A549 (cell line): Measurements from ENCODE around the gene ITGA1. TPM values are rescaled to one million over a fixed set of nuclear protein-coding genes. Genes with fewer than 3 reads are reported as not detected.

ENCODE experiments used
- ATAC-seq, 2 experiments: fragments of 200-7000 bp in 1 of 2; fragments of >200 bp in 1 of 2; cut with Nextera tagmentation in 1 of 2; cut with Tn5 transposase in 1 of 2; 3 replicates each; pipeline versions ENCODE4 v1.8.0 to v1.9.1; 2018 to 2020; ENCODE audit warnings: mild to moderate bottlenecking in 1 of 2, moderate library complexity in 1 of 2
- CTCF ChIA-PET: fragments of 300-600 bp; sonication (Branson Sonifier 250); formaldehyde crosslinking; extraction: SDS; loops from one replicate; lab custom pipeline; 2021; ENCODE audit warnings: antibody characterized with exemption, inconsistent platforms; lab: Yijun Ruan, JAX
- POLR2A ChIA-PET: fragments of 350-600 bp; formaldehyde crosslinking; extraction: SDS; loops from one replicate; lab custom pipeline; 2021; ENCODE audit warnings: antibody characterized with exemption, inconsistent platforms; lab: Yijun Ruan, JAX
- DNase-seq, 2 experiments: peaks; one replicate each; pipeline versions ENCODE4 v3.0.0 to v3.0.0-alpha.2; 2011 to 2016; ENCODE audit warnings: low read depth in 1 of 2, low spot score in 1 of 2
- FAIRE-seq: peaks from 2 replicates; lab custom pipeline; 2011; peaks lifted over from hg19 to GRCh38; lab: Jason Lieb, UNC
- H3K27ac ChIP-seq, 2 experiments: fragments of >200 bp; sonication (Bioruptor Twin); formaldehyde crosslinking; 3 replicates each; pipeline ENCODE4 v1.5.1; 2016 to 2017
- H3K4me1 ChIP-seq: fragments of >200 bp; sonication (Bioruptor Twin); formaldehyde crosslinking; 3 replicates; pipeline ENCODE4 v1.6.1; 2016
- H3K4me2 ChIP-seq: fragments of >200 bp; sonication (Bioruptor Twin); formaldehyde crosslinking; 3 replicates; pipeline ENCODE4 v1.6.1; 2016
- H3K4me3 ChIP-seq: fragments of >200 bp; sonication (Bioruptor Twin); formaldehyde crosslinking; 3 replicates; pipeline ENCODE4 v1.5.1; 2016
- H3K9me3 ChIP-seq: fragments of >200 bp; sonication (Bioruptor Twin); formaldehyde crosslinking; 3 replicates; pipeline ENCODE4 v1.6.1; 2016
- BHLHE40 ChIP-seq: IDR thresholded peaks from 2 replicates; pipeline ENCODE4 v1.6.1; 2012; ENCODE audit warnings: low read depth, low read length, inconsistent platforms
- CBX8 ChIP-seq: fragments of 200-600 bp; sonication (generic); IDR thresholded peaks from 2 replicates; pipeline ENCODE4 v1.6.1; 2016
- CEBPB ChIP-seq, 2 experiments: fragments of >200 bp in 1 of 2; sonication (Bioruptor Twin) in 1 of 2; formaldehyde crosslinking in 1 of 2; IDR thresholded peaks; 2 replicates each; pipeline ENCODE4 v1.6.1; 2012 to 2016
- EP300 ChIP-seq, 2 experiments: fragments of >200 bp; sonication (Bioruptor Twin); formaldehyde crosslinking; IDR thresholded peaks; 2 replicates in 1 of 2; 3 replicates in 1 of 2; pipeline ENCODE4 v1.6.1; 2016 to 2017
- FOSB ChIP-seq: fragments of 250-450 bp; sonication (Bioruptor Pico); IDR thresholded peaks from 2 replicates; pipeline ENCODE4 v1.5.0; 2020; ENCODE audit warnings: mild to moderate bottlenecking, moderate library complexity
- FOSL2 ChIP-seq, 2 experiments: fragments of 450-650 bp in 1 of 2; fragments of >200 bp in 1 of 2; sonication (Bioruptor Twin) in 1 of 2; formaldehyde crosslinking; IDR thresholded peaks; 2 replicates each; pipeline versions ENCODE4 v1.5.0 to v1.6.1; 2016 to 2020; ENCODE audit warnings: mild to moderate bottlenecking in 1 of 2, moderate library complexity in 1 of 2
- HDAC2 ChIP-seq: fragments of 200-600 bp; sonication (generic); IDR thresholded peaks from 2 replicates; pipeline ENCODE4 v1.6.1; 2016
- HEYL ChIP-seq: fragments of 250-450 bp; sonication (Bioruptor Pico); IDR thresholded peaks from 2 replicates; pipeline ENCODE4 v1.8.0; 2021; ENCODE audit warnings: mild to moderate bottlenecking, moderate library complexity
- HOXB5 ChIP-seq: fragments of 250-450 bp; sonication (Bioruptor Pico); IDR thresholded peaks from 2 replicates; pipeline ENCODE4 v1.5.0; 2020; ENCODE audit warnings: mild to moderate bottlenecking, moderate library complexity
- JUN ChIP-seq, 2 experiments: fragments of >200 bp; sonication (Bioruptor Twin); formaldehyde crosslinking; IDR thresholded peaks; 2 replicates in 1 of 2; 3 replicates in 1 of 2; pipeline ENCODE4 v1.6.1; 2016 to 2017
- JUNB ChIP-seq: fragments of >200 bp; sonication (Bioruptor Twin); formaldehyde crosslinking; IDR thresholded peaks from 2 replicates; pipeline ENCODE4 v1.6.1; 2016
- KDM5A ChIP-seq: fragments of 200-600 bp; sonication (generic); IDR thresholded peaks from 2 replicates; pipeline ENCODE4 v1.6.1; 2016; ENCODE audit warnings: antibody characterized with exemption, mild to moderate bottlenecking
- MAFK ChIP-seq: fragments of 450-650 bp; IDR thresholded peaks from 2 replicates; pipeline ENCODE4 v1.6.1; 2014; ENCODE audit not compliant: partially characterized antibody
- MAZ ChIP-seq: fragments of 150-350 bp; IDR thresholded peaks from 2 replicates; pipeline ENCODE4 v1.6.1; 2014; ENCODE audit warnings: antibody characterized with exemption, low read depth, low read length, borderline replicate concordance
- MYC ChIP-seq: IDR thresholded peaks from 2 replicates; pipeline ENCODE4 v1.6.1; 2012; ENCODE audit warnings: mild to moderate bottlenecking, inconsistent platforms, low read length, improper control_type of control experiment, borderline replicate concordance
- NFE2L2 ChIP-seq: fragments of 150-350 bp; conservative IDR thresholded peaks from 2 replicates; pipeline ENCODE4 v1.6.1; 2014; ENCODE audit warnings: low read length
- PHF8 ChIP-seq: fragments of 200-600 bp; sonication (generic); IDR thresholded peaks from 2 replicates; pipeline ENCODE4 v1.6.1; 2016; ENCODE audit warnings: low read depth, mild to moderate bottlenecking, antibody characterized with exemption, moderate library complexity, borderline replicate concordance
- RAD21 ChIP-seq, 2 experiments: fragments of >200 bp in 1 of 2; sonication (Bioruptor Twin) in 1 of 2; formaldehyde crosslinking in 1 of 2; IDR thresholded peaks in 1 of 2; conservative IDR thresholded peaks in 1 of 2; 2 replicates in 1 of 2; 3 replicates in 1 of 2; pipeline ENCODE4 v1.6.1; 2012 to 2018; ENCODE audit warnings: inconsistent platforms in 1 of 2
- RARB ChIP-seq: fragments of 250-450 bp; sonication (Bioruptor Pico); IDR thresholded peaks from 2 replicates; pipeline ENCODE4 v1.8.0; 2021; ENCODE audit warnings: mild to moderate bottlenecking, moderate library complexity
- RCOR1 ChIP-seq: fragments of 150-350 bp; IDR thresholded peaks from 2 replicates; pipeline ENCODE4 v1.6.1; 2014; ENCODE audit warnings: antibody characterized with exemption, low read length, low read depth
- SREBF2 ChIP-seq: fragments of 450-650 bp; IDR thresholded peaks from 2 replicates; pipeline ENCODE4 v1.6.1; 2014; ENCODE audit warnings: mild to moderate bottlenecking, moderate library complexity
- ZSCAN20 ChIP-seq: fragments of 250-450 bp; sonication (Bioruptor Pico); IDR thresholded peaks from 2 replicates; pipeline ENCODE4 v1.8.0; 2022; ENCODE audit warnings: mild to moderate bottlenecking, moderate library complexity
- WGBS: methylation state at CpG from one replicate; pipeline ENCODE4 v1.1.6; 2017; ENCODE audit errors: missing lambda C conversion rate; 5-methylcytosine and 5-hydroxymethylcytosine counted together
- polyA plus RNA-seq, 4 experiments: library from polyadenylated mRNA; depleted of rRNA in 3 of 4; stranded (reverse); fragments of >200 nt; fragmentation: RNase III in 1 of 4; extraction: RNeasy Plus Mini Kit Qiagen cat#74134 plus additional on column Dnase treatment in 1 of 4; gene quantifications; 2 replicates in 3 of 4; 3 replicates in 1 of 4; pipeline ENCODE4 v1.2.3, GENCODE V29; 2011 to 2017
- TF ChIP-seq, protein P1 (sequence below): fragments of >200 bp; sonication (Bioruptor Twin); formaldehyde crosslinking; IDR thresholded peaks from 2 replicates; pipeline ENCODE4 v1.6.1; 2016
- TF ChIP-seq, protein P2 (sequence below): fragments of >200 bp; sonication (Bioruptor Twin); formaldehyde crosslinking; IDR thresholded peaks from 3 replicates; pipeline ENCODE4 v1.6.1; 2016
- TF ChIP-seq, protein P3 (sequence below): IDR thresholded peaks from 2 replicates; pipeline ENCODE4 v1.6.1; 2012; ENCODE audit warnings: low read depth, borderline replicate concordance
- TF ChIP-seq, protein P4 (sequence below): fragments of 250-450 bp; sonication (Bioruptor Pico); IDR thresholded peaks from 2 replicates; pipeline ENCODE4 v1.5.0; 2020; ENCODE audit warnings: low read depth, mild to moderate bottlenecking, moderate library complexity
- TF ChIP-seq, protein P5 (sequence below): fragments of >200 bp; sonication (Bioruptor Twin); formaldehyde crosslinking; IDR thresholded peaks from 3 replicates; pipeline ENCODE4 v1.5.1; 2016

Gene ITGA1
- polyA plus RNA-seq, 2 of the 4 experiments (the other 2 are of a cell fraction) = 1.5 to 5.5 TPM

DNA sequence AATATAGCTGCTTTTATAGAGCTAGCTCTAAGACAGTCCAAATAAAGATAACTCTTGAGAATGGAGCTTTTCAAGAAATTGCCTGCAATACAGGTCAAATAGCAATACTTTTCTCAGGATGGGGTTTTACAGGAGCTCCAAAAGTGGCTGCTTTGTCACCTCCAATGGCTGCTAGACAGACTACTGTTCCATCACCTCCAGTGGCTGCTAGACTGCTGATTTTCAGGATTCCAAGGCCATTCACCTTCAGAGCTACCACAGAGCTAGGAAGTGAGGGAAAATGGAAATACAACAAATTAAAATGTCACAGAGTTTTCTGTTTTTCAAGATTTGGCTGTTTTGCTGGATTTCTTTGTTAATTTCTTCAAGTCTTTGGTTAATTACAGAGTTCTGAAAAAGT is 8.5 kb upstream of the ITGA1 start:
- ATAC-seq (no peak), DNase-seq (no peak)
- Histone ChIP-seq H3K9me3 (no peaks in the 10 kb centered on the region), H3K27ac (no peak overlapping the region)
- TF ChIP-seq PHF8 (no peak), RAD21 (conservative IDR thresholded peaks at IDR 0.05 in 1 of 2, IDR thresholded peaks at IDR 0.05 in 1 of 2) (no peak), JUN (IDR thresholded peaks at IDR 0.05) (no peak), HEYL (CRISPR knock-in tag) (no peak), HOXB5 (no peak), KDM5A (no peak), RARB (CRISPR knock-in tag) (no peak), CBX8 (no peak), SREBF2 (no peak), NFE2L2 (no peak), FOSB (CRISPR knock-in tag) (no peak), MAFK (no peak), HDAC2 (no peak)
- TF ChIP-seq, protein P1, sequence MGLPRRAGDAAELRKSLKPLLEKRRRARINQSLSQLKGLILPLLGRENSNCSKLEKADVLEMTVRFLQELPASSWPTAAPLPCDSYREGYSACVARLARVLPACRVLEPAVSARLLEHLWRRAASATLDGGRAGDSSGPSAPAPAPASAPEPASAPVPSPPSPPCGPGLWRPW = no peak
- TF ChIP-seq, protein P2, sequence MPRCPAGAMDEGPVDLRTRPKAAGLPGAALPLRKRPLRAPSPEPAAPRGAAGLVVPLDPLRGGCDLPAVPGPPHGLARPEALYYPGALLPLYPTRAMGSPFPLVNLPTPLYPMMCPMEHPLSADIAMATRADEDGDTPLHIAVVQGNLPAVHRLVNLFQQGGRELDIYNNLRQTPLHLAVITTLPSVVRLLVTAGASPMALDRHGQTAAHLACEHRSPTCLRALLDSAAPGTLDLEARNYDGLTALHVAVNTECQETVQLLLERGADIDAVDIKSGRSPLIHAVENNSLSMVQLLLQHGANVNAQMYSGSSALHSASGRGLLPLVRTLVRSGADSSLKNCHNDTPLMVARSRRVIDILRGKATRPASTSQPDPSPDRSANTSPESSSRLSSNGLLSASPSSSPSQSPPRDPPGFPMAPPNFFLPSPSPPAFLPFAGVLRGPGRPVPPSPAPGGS = no peak
- TF ChIP-seq, protein P3, sequence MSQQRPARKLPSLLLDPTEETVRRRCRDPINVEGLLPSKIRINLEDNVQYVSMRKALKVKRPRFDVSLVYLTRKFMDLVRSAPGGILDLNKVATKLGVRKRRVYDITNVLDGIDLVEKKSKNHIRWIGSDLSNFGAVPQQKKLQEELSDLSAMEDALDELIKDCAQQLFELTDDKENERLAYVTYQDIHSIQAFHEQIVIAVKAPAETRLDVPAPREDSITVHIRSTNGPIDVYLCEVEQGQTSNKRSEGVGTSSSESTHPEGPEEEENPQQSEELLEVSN = no peak
- TF ChIP-seq, all 56 proteins: peak for 0
- ChIA-PET CTCF (interaction anchor here (1.1 to 1.6 kb wide), 2 partner anchors 9 to 136 kb away, joined by 3 to 4 read pairs; partner anchors contain the start of genes ITGA1 and PELO), POLR2A (no interaction called here)
- Histone ChIP-seq H3K4me1 (peaks cover 12% of the 10 kb centered on the region; the same call in 2 of the 3 replicates), H3K4me3 (no peak overlapping the region), H3K4me2 (no peak overlapping the region)
- FAIRE-seq = no peak

DNA sequence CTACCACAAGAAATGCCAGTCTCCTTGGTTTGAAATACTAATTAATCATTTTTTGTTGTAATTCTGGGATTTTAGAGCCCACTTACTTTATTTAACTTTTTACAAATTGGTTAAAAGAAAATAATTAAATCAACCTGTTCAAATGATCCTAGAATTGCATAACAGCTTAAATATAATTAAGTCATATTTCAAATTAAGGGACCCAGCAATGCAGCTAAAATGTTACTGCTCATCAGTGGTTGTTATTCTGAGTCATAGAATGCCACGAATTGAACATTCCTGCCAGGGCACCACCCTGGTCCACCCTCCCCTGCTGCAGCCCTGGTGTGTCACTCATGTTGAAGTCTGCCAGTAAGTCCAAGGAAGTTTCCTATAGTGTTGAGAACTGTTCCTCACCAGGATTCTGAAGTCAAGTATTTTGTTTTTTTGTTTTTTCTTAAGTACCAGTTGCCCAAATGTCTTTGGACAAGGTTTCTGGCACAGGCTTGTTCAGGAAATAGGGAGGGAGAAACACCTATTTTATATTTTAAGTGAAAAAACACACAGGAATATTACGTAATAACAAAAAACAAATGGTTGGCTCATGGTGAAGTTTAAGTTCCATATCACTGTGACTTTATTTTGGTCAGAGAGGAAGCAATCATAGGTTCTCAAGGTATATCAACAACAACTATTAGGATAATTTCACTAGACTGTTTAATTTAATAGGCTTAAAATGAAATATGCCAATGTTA is 4.3 kb upstream of the ITGA1 start:
- H3K4me2 ChIP-seq = peak overlapping the region; percentile 4; the same call in 2 of the 3 replicates
- TF ChIP-seq CEBPB (IDR thresholded peaks at IDR 0.05) (peak; percentile 10; a peak in 1 of 4 replicates), EP300 (IDR thresholded peaks at IDR 0.05) (no peak), MYC (no peak)
- POLR2A ChIA-PET = no interaction called here
- no peak for ATAC-seq
- FAIRE-seq = no peak
- CTCF ChIA-PET = no interaction called here
- H3K27ac ChIP-seq = no peak overlapping the region
- peaks cover 25% of the 10 kb centered on the region for H3K4me1 ChIP-seq
- no peak for DNase-seq
- H3K4me3 ChIP-seq = no peak overlapping the region
- H3K9me3 ChIP-seq = no peaks in the 10 kb centered on the region
- WGBS = 40% methylated on average over 2 of the region's 2 CpGs

DNA sequence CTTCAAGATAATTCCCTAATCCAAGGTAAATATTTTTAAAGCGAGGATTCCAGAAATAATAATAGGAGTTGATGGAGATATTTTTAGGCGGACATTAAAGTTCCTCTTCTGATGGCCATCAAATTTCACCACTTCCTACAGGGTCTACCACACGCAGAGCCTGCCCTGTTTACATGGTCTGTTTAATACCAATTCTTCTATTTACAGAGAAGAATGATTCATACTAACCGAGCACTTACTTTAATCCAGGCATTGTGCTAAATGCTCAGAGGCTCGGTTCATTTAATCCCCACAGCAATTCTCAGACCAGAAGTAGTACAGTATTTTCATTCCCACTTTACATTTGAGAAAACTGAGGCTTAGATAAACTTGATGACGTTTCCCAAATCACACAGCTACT is 3.0 kb upstream of the ITGA1 start:
- no peak overlapping the region for H3K27ac ChIP-seq
- no peak for FAIRE-seq

More for the DNA sequence above, 3.0 kb upstream of the ITGA1 start:
- TF ChIP-seq, protein P4, sequence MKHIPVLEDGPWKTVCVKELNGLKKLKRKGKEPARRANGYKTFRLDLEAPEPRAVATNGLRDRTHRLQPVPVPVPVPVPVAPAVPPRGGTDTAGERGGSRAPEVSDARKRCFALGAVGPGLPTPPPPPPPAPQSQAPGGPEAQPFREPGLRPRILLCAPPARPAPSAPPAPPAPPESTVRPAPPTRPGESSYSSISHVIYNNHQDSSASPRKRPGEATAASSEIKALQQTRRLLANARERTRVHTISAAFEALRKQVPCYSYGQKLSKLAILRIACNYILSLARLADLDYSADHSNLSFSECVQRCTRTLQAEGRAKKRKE = no peak
- TF ChIP-seq JUN (IDR thresholded peaks at IDR 0.05) = no peak; a peak in 1 of 5 replicates
- 0 out of 2 replicates have a peak, but pooled peaks have one; percentile 39 for TF ChIP-seq JUNB
- TF ChIP-seq HOXB5 = no peak
- TF ChIP-seq RCOR1 = no peak
- no peak for TF ChIP-seq ZSCAN20 (CRISPR knock-in tag)
- no peak for TF ChIP-seq MAZ
- no peak for TF ChIP-seq NFE2L2
- TF ChIP-seq, protein P3 = no peak
- TF ChIP-seq FOSL2 (IDR thresholded peaks at IDR 0.05) = peak; percentile 38; the same call in 1 of the 2 replicates
- TF ChIP-seq FOSL2 (CRISPR knock-in tag; IDR thresholded peaks at IDR 0.05) = peak; percentile 45; the same call in 1 of the 2 replicates
- TF ChIP-seq, protein P5, sequence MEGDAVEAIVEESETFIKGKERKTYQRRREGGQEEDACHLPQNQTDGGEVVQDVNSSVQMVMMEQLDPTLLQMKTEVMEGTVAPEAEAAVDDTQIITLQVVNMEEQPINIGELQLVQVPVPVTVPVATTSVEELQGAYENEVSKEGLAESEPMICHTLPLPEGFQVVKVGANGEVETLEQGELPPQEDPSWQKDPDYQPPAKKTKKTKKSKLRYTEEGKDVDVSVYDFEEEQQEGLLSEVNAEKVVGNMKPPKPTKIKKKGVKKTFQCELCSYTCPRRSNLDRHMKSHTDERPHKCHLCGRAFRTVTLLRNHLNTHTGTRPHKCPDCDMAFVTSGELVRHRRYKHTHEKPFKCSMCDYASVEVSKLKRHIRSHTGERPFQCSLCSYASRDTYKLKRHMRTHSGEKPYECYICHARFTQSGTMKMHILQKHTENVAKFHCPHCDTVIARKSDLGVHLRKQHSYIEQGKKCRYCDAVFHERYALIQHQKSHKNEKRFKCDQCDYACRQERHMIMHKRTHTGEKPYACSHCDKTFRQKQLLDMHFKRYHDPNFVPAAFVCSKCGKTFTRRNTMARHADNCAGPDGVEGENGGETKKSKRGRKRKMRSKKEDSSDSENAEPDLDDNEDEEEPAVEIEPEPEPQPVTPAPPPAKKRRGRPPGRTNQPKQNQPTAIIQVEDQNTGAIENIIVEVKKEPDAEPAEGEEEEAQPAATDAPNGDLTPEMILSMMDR = no peak
- TF ChIP-seq BHLHE40 = no peak
- H3K4me1 ChIP-seq = peaks cover 37% of the 10 kb centered on the region
- WGBS = 15% methylated on average over 6 of the region's 6 CpGs
- ATAC-seq = no peak
- ChIA-PET CTCF (interaction anchor here (1.5 kb wide), 1 partner anchor 131 kb away, joined by 6 read pairs; no protein-coding TSS in a partner anchor), POLR2A (no interaction called here)
- H3K9me3 ChIP-seq = no peaks in the 10 kb centered on the region
- DNase-seq = peak in 1 of 2 experiments; percentile 17
- H3K4me3 ChIP-seq = no peak overlapping the region
- H3K4me2 ChIP-seq = peak overlapping the region; percentile 47; the same call in 2 of the 3 replicates
